ENCODE measurements around the gene HES6.
A peak's percentile ranks its signal among the peaks of the same experiment; 100 is the strongest.
"Not testable (repeated sequence)": the region's sequence is repeated elsewhere in the genome, so short reads cannot be mapped to it uniquely, and the experiment has no call there.

Gene HES6

GRCh38 chr2:238239863-238240756 is at the start of gene HES6:
Gene HES6 (minus strand): TSS chr2:238240038. CDS start chr2:238239905, 133 bp downstream.
- DNase-seq: peak; percentile 86

GRCh38 chr2:238289574-238289973 is 49.7 kb upstream of the HES6 start:
- DNase-seq: no peak

DNA sequence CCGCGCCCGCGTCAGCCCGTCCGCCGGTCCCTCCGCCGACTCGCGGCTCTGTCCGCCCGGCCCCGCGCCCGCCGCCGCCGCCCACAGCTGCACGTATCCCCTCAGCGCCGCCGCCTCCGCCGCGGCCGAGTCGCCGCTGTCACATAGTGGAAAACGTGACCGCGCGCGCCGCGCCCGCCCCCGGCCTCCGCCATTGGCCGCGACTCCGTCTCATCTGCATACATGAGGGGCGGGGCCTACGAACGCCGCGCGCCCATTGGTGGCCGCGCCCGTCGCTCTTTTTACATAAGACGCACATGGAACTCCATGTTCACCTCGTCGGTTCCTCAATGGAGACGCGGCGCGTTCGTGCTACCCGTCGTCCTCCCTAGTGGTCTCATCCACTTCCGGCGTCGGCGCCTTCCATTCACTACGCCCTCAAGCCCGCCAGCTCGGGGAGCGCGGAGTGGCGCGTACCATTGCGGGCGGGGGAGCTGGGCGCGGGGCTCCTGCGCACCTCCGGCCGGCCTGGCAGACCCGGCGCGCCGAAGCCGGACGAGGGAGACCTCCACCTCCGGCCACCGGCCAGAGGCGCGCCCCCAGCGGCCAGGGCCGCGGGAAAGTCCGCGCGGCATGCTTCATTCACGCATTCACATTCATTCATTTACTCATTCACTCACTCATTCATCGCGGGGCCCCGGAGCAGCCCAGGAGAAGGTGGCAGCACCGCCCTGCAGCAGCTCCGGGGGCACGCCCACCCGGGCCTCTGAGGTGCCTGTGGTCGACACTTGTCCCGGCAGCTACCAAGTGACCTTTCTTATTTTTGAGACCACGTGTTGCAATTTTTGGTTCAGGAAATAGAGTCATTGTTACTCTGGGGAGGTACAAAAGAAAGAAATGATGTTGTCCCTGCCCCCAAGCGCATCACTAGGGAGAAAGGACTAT is 49.1 kb upstream of the HES6 start:
- DNase-seq: peak; percentile 92

DNA sequence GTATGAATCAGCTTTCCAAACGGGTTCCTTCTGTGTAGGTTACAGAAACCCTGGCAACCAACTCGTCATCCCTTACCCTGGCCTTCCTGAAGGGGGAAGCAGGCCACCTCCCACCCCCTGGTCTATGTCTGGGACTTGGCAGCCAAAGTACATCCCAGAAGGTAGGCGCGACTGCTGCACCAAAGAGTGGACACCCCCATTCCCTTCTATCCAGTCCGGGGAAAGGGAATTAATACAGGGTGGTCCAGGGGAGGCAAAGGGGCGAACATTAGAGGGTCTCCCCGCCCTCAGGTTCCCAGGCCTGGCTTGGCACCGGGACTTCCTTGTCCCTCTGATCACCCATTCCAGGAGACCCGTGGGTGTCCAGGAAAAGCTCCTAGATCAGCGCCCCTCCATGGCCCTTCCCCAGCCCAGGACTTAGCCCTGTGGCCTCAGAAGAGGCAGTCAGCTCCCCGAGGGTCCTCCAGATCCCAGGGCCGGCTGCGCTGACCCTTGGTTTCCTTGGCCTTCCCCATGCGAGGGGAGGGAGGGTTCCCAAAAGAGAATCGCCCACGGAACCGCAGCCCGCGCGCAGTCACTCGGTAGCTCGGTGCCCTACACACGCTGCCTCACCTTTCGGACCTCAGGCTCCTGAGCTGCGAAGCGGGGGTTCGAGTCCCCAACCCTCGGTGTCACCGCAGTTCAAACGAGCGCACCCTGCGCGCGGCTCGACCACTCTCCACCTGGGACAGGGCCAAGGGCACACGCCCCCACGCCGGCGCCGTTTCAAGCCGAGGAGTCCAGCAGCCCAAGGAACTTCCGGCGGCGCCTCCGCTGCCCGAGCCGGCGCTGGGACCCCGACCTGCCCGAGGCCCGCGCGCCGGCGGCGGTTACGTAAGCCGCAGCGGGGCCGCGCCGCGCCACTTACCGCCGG is 48.2 kb upstream of the HES6 start, which contains the start of gene PER2:
TSS of gene PER2 (minus strand) at position 874 of the 913 bp plus-strand sequence. CDS start 10,674 bp downstream, outside the sequence.
- no peak for DNase-seq

GRCh38 chr2:238286987-238287736 is 47.3 kb upstream of the HES6 start:
- DNase-seq: no peak

DNA sequence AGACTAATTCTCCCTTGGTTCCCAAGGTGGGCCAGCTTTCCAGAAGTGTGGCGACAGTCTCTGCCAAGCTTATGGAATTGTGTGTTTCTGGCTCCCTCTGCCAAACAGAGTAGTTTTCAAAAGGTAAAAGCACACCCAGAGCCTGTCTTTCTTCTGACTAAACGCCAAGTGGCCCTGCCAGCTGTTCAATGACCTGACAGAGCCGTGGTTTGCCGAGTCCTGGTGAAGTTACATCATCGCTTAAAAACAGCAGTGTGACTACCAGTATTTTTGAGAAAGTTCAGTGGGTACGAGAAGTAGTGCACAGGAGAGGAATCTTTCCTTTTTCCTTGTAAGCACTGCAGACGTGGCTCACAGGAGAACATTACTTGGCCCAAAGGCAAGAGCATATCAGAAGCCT is 46.7 kb upstream of the HES6 start:
- no peak for DNase-seq

DNA sequence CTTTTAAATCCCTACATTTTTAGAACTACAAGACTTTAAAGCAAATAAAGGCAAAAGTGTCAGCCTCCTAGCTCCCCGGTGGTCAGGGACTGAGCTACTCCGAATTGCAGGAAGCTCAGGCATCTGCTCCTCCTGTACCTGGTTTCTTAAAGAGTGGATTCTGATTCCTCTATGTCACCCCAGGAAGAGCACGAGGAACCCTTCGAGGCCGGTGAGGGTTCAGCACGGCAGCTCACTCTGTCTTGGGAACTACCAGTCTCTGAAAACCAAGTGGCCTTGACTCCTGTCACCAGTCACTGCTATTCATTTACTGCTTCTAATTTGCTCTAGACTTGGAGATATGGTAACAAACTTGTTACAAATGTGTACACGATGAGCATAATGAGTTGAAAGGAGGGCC is 46.3 kb upstream of the HES6 start:
- no peak for DNase-seq

GRCh38 chr2:238285653-238286082 is 45.8 kb upstream of the HES6 start:
- DNase-seq: no peak

GRCh38 chr2:238284802-238285515 is 45.1 kb upstream of the HES6 start:
- DNase-seq: no peak

DNA sequence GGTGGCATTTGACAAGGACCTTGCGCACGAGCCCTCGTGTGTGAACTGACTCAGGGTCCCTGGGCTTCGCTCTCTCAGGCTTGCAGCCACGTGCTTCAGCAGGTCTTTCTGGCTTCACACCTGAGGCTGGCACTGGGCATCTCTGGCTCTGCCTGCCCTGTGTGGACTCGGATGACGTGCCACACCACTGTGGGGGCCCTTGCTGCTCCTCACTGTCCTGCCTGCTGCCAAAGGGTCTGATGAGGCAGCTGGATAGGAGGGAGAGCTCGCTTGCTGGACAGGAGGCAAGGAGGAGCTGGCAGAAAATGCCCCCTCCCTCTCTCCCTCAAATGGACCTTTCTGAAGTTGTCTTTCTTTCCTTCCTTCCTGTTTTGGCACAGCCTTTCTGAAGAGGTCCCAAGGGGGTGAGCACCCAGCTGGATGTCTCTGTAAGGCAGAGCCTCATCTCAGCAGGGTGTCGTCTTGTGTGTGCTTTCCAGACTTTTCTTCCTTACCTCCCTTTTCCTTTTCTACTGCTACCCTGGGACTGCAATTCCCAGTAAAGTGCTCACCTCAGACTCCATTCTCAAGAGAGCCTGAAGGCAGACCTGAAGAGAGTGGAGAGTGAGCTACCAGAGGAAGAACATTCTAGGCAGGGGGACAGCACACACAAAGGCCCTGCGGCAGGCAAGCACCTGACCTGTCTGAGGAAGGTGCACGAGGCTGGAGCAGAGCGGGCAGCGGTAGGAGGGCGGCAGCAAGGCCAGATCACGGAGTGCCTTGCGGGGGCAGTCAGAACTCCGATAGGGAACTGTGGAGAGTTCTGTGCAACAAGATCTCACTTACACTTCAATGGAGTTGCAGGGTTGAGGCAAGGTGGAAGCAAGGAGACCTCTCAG is 43.3 kb upstream of the HES6 start:
- no peak for DNase-seq

- no peak for DNase-seq
Measured at GRCh38 chr2:238281826-238282480, 42.1 kb upstream of the HES6 start.

GRCh38 chr2:238280083-238280825 is 40.4 kb upstream of the HES6 start:
- DNase-seq: no peak

- no peak for DNase-seq
Measured at GRCh38 chr2:238279324-238279682, 39.5 kb upstream of the HES6 start.

GRCh38 chr2:238278626-238279323 is 38.9 kb upstream of the HES6 start:
- no peak for DNase-seq

- no peak for DNase-seq
Measured at GRCh38 chr2:238277695-238278094, 37.9 kb upstream of the HES6 start.

- DNase-seq: no peak
Measured at GRCh38 chr2:238274152-238274865, 34.5 kb upstream of the HES6 start.

DNA sequence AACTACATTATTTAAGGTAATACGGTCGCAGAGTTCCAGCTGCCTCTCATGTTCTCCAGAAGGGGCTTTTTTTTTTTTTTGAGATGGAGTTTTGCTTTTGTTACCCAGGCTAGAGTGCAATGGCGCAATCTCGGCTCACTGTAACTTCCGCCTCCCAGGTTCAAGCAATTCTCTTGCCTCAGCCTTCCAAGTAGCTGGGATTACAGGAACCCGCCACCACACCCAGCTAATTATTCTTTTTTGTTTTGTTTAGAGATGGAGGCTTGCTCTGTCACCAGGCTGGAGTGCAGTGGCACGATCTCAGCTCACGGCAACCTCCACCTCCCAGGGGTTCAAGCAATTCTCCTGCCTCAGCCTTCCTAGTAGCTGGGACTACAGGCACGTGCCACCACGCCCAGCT is 33.6 kb upstream of the HES6 start:
- not testable (repeated sequence) for DNase-seq
